HFFc6 (cell line): Measurements from ENCODE around the gene TNFRSF1A. TPM values are rescaled to one million over a fixed set of nuclear protein-coding genes. Genes with fewer than 3 reads are reported as not detected.

Source experiments
- DNase-seq: peaks from one replicate; pipeline ENCODE4 v3.0.0-alpha.2; 2018
- H3K27ac Mint-ChIP-seq: 2 replicates; pipeline ENCODE4 v1.8.0; 2020; ENCODE audit warnings: mild to moderate bottlenecking, mixed read lengths
- H3K27me3 Mint-ChIP-seq: 2 replicates; pipeline ENCODE4 v1.8.0; 2021; ENCODE audit warnings: mild to moderate bottlenecking, moderate library complexity, mixed read lengths; ENCODE audit not compliant: insufficient read depth
- H3K36me3 Mint-ChIP-seq: 2 replicates; pipeline ENCODE4 v1.8.0; 2021; ENCODE audit warnings: low read depth, mixed read lengths
- H3K4me1 Mint-ChIP-seq: 2 replicates; pipeline ENCODE4 v1.8.0; 2020; ENCODE audit warnings: low read depth, mixed read lengths
- H3K4me3 Mint-ChIP-seq: 2 replicates; pipeline ENCODE4 v1.8.0; 2020; ENCODE audit warnings: mild to moderate bottlenecking, moderate library complexity, mixed read lengths
- H3K9me3 Mint-ChIP-seq: 2 replicates; pipeline ENCODE4 v1.8.0; 2020; ENCODE audit warnings: mild to moderate bottlenecking, mixed read lengths
- CTCF ChIP-seq: fragments of 200-600 bp; sonication (generic); IDR thresholded peaks from 2 replicates; pipeline ENCODE4 v1.5.0; 2021; ENCODE audit warnings: antibody characterized with exemption, mild to moderate bottlenecking
- total RNA-seq, 6 experiments: library from RNA; stranded (reverse); fragmentation: NEBNext Ultra II Directional; extraction: Animal tissue kit (Norgen Biotek cat#: 25700); gene quantifications; 2 replicates in 1 of 6; 3 replicates in 5 of 6; pipeline ENCODE4 v1.2.3, GENCODE V29; 2021

TNFRSF1A gene
- total RNA-seq, 6 experiments from 2014 or later = 105 to 122 (median 112) TPM

GRCh38 chr12:6334359-6334758 is 7.5 kb downstream of the TNFRSF1A start:
- peaks cover 32% of the 10 kb centered on the region for H3K36me3 Mint-ChIP-seq
- H3K4me3 Mint-ChIP-seq = no peak overlapping the region; the same call in 1 of the 2 replicates
- no peaks in the 10 kb centered on the region; the same call in none of the 2 replicates for H3K27me3 Mint-ChIP-seq
- TF ChIP-seq CTCF = no peak
- no peaks in the 10 kb centered on the region for H3K9me3 Mint-ChIP-seq
- no peak overlapping the region for H3K27ac Mint-ChIP-seq
- H3K4me1 Mint-ChIP-seq = peaks cover 57% of the 10 kb centered on the region
- no peak for DNase-seq

- DNase-seq = peak; percentile 94
- peaks cover 32% of the 10 kb centered on the region for H3K36me3 Mint-ChIP-seq
Observed at GRCh38 chr12:6333566-6333965, 8.3 kb downstream of the TNFRSF1A start.

GRCh38 chr12:6333029-6333428 is 8.8 kb downstream of the TNFRSF1A start:
- Mint-ChIP-seq H3K27ac (no peak overlapping the region), H3K36me3 (peaks cover 32% of the 10 kb centered on the region), H3K9me3 (no peaks in the 10 kb centered on the region), H3K4me3 (peak overlapping the region; percentile 71), H3K4me1 (peaks cover 57% of the 10 kb centered on the region), H3K27me3 (no peaks in the 10 kb centered on the region; the same call in none of the 2 replicates)
- no peak for DNase-seq
- no peak for TF ChIP-seq CTCF

More at GRCh38 chr12:6333566-6333965, 8.3 kb downstream of the TNFRSF1A start:
- Mint-ChIP-seq H3K27me3 (no peaks in the 10 kb centered on the region; the same call in none of the 2 replicates), H3K9me3 (no peaks in the 10 kb centered on the region), H3K27ac (no peak overlapping the region), H3K4me3 (no peak overlapping the region; the same call in 1 of the 2 replicates), H3K4me1 (peaks cover 57% of the 10 kb centered on the region)
- no peak for TF ChIP-seq CTCF

GRCh38 chr12:6332459-6332858 is 9.4 kb downstream of the TNFRSF1A start:
- Mint-ChIP-seq H3K36me3 (peaks cover 32% of the 10 kb centered on the region), H3K4me1 (peaks cover 57% of the 10 kb centered on the region), H3K27me3 (no peaks in the 10 kb centered on the region; the same call in none of the 2 replicates), H3K27ac (no peak overlapping the region), H3K4me3 (peak overlapping the region; percentile 71), H3K9me3 (no peaks in the 10 kb centered on the region)
- DNase-seq = peak; percentile 88
- no peak for TF ChIP-seq CTCF

GRCh38 chr12:6330999-6331714 is 10.7 kb downstream of the TNFRSF1A start:
- TF ChIP-seq CTCF = no peak
- H3K27me3 Mint-ChIP-seq = no peaks in the 10 kb centered on the region; the same call in none of the 2 replicates
- peaks cover 40% of the 10 kb centered on the region for H3K36me3 Mint-ChIP-seq
- H3K4me3 Mint-ChIP-seq = no peak overlapping the region
- no peaks in the 10 kb centered on the region for H3K9me3 Mint-ChIP-seq
- peak overlapping the region; percentile 38 for H3K27ac Mint-ChIP-seq
- no peak for DNase-seq
- H3K4me1 Mint-ChIP-seq = peaks cover 66% of the 10 kb centered on the region
